Measurements from ENCODE around the gene HES1.

GRCh38 chr3:194125442-194125841 is 10.5 kb upstream of the HES1 start:
- no peak for TF ChIP-seq EP300 (IDR thresholded peaks at IDR 0.05)
- TF ChIP-seq, protein P1, sequence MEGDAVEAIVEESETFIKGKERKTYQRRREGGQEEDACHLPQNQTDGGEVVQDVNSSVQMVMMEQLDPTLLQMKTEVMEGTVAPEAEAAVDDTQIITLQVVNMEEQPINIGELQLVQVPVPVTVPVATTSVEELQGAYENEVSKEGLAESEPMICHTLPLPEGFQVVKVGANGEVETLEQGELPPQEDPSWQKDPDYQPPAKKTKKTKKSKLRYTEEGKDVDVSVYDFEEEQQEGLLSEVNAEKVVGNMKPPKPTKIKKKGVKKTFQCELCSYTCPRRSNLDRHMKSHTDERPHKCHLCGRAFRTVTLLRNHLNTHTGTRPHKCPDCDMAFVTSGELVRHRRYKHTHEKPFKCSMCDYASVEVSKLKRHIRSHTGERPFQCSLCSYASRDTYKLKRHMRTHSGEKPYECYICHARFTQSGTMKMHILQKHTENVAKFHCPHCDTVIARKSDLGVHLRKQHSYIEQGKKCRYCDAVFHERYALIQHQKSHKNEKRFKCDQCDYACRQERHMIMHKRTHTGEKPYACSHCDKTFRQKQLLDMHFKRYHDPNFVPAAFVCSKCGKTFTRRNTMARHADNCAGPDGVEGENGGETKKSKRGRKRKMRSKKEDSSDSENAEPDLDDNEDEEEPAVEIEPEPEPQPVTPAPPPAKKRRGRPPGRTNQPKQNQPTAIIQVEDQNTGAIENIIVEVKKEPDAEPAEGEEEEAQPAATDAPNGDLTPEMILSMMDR (IDR thresholded peaks at IDR 0.05): no peak
